RKO (cell line): Measurements from ENCODE around the gene ATP5PD.

Experiments
- DNase-seq: peaks from one replicate; pipeline ENCODE4 v3.0.0-alpha.2; 2016; ENCODE audit warnings: low spot score

ATP5PD gene

DNA sequence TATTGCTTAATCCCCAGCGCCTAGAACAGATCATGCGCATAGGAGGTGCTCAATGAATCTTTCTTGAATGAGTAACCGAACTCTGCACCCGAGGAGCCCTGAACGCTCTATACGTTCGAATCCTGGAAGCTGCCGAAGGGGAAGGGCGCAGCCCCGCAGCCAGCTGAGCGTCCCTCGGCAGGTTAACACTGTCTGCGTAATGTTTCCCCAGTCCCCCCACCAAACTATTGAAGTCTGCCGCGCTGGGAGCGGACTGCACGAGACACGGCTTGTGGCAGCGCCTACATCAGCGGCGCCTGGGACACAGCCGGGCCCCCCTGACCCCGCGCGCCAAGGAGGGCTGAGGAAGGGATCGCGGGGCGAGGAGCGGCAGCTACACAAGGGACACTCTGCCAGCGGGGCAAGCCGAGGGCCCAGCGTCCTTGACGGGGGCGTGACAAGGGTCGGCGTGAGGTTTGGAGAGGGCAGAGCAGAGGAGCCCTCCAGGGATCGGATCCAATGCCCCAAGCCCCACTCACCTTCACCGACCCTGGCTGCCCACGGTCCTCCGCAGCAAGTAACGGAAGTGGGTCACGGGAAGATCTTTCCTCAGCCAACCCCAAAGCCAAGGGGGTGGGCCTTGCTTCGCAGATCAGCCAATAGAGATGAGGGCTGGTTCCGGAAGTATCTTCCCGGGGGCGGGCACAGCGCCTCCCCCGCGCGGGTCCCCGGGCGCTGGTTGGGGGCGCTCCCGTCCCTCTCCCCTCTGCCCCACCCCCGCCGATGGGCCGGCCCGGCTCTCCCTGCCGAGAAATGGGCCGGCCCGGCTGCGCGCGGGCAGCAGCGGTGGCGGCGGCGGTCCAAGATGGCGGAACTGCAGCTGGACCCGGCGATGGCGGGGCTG lies at the start of gene ATP5PD, which contains the start of gene KCTD2:
Gene ATP5PD, minus strand, starts transcription at position 563 of the 883 bp plus-strand sequence. CDS start 4,319 bp downstream, outside the sequence.
Gene KCTD2, plus strand, starts transcription at position 819 of the 883 bp plus-strand sequence. Its CDS starts 26 bp downstream, at position 845.
- DNase-seq, result peak; percentile 96

DNA sequence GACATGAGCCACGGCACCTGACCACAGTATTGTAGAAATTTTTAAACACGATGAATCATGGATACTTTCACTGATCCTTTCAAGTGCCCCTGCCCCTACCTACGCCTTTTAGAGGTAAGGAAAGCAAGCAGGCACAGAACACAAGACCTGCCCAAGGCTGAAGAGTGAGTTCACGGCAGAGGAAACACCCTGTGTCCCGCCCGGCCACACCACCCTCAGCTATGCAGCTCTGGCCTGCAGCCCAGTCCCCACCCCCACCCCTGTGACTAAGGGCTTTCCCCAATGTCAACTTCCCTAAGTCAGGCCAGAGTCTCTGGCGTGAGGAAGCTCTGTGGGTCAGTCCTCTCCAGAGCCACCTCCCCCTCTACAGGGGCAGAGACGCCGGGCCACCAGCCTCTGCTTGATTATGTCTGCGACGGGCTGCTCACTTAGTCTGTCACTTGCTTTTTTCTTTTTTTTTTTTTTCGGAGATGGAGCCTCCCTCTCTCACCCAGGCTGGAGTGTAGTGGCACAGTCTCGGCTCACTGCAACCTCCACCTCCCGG lies 49.4 kb upstream of the ATP5PD start:
- DNase-seq, result peak; percentile 38

DNA sequence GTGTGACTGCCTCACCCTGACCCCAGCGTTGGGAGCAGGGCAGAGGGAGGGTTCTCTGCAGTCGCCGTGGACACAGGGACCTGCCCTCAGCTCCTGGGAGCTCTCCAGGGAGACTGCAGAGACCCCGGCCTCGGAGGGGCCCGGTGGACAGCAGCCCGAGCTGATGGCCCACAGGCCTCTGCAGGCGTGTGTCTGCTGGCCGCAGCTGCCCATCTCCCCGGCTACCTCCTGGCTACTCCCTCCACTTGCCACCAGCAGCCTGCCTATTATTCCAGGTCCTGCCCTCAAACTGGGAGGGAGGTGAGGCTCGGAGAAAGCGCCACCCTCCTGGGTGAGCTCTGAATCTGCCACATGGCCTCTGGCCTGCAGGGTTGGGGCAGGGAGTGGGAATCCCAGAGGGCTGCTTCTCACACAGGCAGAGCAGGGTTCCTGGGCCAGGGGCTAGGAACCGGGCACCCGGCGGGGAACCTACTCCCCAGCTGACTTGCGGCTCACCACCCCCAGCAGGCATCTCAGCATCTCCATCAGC lies 48.2 kb upstream of the ATP5PD start:
- DNase-seq, result no peak

DNA sequence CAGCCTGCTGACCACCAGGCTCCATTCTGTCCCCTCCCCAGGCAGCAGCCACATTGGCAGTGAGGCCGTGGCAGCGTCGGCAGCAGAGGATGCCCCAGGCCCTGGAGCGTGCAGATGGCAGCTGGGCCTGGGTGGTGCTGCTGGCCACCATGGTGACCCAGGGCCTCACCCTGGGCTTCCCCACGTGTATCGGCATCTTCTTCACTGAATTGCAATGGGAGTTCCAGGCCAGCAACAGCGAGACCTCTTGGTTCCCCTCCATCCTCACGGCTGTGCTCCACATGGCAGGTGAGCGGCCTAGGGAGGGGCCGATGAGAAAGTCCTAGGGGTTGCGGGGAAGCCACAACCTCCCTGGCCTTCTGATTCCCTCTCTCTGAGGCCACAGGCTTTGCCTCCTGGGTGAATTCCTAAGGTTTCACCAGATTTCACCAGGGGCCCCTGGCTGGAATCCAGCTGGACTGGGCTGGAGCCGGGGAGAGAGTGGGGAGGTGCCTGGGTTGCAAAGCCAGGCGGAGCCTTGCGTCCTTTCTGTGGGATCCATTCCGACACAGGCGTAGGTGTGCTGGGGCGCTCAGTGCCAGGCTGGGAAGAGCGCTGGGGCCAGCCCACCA lies 46.9 kb upstream of the ATP5PD start:
- DNase-seq, result no peak

DNA sequence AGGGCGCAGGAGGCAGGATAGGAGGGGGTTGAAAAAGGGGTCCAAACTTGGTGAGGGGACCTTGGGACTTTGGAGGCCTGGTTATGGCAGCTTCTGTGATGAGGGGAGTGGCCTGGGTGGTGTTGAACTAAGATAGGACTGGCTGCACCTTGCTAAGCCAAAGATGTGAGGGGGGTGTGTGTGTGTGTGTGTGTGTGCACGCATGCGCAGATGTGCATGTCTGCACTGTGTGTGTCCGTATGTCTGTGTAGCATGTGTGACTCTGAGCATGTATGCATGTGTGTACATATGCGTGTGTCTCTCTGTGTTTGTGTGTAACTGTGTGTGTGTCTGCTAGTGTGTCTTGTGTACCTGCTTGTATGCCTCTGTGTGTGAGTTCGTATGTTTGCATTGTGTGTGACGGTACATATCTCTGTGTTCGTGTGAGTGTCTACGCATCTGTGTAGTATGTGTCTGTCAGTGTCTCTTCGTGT lies 45.1 kb upstream of the ATP5PD start:
- DNase-seq, result no peak

DNA sequence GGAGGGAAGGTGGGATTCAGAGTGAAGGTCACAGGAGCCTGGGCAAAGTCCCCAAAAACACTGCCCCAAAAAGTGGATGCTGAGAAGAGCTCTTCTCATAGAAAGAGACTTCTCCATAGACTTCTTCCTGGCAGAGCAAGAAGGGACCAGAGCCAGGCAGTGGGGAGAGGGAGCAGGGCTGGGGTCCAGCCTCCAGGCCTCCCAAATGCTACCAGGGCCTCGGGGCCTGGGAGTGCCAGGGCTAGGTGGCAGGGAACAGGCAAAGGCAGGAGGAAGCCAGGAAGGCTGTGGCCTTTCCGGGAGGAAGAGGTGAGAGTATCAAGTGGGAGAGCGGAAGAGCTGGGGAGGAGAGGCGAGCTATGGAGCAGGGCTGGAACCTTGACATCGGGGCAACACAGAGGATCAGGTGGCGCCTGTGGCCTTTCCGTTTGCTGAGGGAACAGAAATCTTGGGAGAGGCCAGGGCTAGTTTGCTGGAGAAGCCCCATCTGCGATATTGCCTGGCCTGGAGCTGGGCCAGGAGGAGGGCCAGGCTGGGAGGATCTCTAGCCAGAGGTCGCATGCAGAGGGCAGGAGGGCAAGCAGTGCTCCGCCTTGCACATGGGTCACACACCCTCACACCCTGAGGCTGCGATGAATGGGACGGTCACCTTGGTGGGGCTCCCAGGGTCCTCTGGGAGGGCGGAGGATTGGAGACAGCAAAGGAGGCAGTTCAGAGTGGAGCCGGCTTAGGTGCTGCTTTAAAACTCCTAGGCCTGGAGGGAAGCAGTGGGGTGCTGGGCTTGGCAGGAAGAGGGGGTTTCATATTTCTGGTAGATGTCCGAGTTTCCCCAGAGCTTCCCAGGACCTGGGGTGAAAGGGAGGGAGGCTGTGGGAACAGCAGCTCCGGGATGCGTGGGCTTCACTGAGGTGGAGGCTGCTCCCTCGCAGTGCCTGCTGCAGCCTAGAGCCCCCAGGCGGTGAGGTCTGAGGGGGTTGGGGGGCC lies 44.4 kb upstream of the ATP5PD start:
- DNase-seq, result no peak

DNA sequence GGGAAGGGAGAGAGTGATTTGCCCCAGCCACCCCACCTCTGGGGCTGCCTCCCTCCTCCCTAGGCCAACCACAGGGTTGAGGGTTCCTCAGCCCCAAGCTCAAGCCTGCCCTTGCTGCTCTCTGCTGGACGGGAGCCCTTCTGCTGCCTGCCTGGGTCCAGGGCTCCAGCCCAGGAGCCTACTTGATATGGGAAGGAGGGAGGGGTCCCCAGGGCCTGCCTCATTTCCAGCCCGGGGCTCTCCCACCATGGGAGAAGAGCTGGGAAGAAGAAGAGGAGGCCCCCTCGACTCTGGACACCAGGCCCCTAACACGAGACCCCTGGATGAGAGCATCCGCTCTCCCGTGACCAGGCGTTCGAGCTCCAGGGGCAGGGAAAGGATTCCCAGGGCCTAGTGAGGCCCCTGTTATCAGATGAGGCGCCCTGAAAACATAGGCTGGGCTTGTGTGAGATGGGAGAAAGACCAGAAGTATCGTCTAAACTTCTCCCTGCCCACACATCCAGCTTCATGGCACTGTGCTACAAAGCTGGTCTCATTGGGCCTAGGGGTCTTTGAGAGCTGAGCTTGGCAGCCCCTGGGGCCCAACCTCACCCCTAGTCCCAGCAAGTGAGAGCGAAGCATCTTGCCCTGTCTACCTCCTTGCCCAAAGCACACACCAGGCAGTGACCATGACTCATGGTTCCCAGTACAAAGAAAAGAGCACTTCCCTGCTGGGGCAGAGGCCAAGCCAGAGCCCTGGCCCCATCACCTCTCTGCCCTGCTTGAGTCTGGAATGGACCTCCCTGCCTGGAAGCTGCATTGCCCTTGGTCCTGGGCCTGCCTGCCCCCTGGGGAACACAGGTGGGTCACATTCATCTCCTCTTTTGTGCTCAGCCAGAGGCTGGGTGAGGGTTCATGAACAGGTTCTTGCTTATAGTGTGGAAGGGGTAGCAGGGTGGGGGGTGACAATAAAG lies 42.0 kb upstream of the ATP5PD start:
- DNase-seq, result peak; percentile 79

DNA sequence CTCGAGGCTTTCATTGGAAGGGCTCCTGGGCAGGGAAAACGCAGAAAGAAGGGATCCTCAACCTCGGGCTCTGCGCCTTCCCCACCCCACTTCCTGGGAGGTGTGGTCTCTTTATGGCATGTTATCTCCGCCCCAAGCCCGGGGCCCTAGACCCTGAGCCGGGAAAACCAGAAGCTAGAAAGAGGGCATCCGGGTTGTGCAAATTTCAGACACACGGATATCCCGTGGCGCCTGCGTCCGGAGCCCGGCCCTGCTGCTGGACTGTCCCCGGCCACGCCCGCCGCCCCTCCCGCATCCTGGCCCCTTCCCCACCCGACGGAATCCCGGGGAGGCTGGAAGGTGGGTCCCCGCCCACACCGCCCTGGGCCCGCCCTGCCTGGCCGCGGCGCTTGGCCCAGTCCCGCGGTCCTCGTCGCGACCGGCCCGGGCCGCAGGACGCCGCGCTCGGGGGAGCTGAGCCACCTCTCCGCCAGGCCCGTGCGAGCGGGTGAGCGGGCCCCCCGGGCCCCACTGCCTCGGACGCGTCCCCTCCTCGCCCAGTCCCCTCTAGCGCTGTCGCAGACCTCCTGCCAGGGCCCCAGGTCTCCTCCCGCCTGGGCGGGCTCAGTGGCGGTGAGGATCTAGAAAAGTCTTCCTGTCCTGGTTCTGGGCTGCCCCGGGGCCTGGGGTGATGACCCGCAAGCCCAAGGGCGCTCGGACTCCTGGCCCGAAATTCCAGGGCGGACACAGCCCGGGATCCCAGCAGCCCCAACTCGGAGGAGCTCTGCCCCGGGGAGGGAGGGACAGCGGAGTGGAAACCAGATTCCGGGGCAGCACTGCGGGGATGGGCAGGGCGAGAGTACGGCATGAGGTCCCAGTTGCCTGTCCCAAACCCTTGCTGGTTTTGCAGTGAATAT lies 41.0 kb upstream of the ATP5PD start, which contains the start of gene SLC16A5:
Gene SLC16A5, plus strand, starts transcription at position 397 of the 896 bp plus-strand sequence. CDS start 5,683 bp downstream, outside the sequence.
- peak; percentile 89 for DNase-seq

DNA sequence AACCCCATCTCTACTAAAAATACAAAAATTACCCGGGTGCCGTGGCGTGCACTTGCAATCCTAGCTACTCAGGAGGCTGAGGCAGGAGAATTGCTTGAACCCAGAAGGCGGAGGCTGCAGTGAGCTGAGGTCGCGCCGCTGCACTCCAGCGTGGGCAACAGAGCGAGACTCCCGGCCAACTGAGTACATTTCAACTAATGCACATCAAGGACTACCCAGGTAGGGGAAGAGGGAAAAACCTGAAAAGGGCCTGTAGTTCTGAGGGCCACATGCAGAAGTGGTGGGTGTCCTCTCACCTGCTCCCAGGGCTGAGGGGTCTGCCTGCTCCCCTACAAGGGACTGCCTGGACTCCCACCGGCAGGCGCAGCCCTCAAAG lies 40.4 kb upstream of the ATP5PD start:
- DNase-seq, result no peak

DNA sequence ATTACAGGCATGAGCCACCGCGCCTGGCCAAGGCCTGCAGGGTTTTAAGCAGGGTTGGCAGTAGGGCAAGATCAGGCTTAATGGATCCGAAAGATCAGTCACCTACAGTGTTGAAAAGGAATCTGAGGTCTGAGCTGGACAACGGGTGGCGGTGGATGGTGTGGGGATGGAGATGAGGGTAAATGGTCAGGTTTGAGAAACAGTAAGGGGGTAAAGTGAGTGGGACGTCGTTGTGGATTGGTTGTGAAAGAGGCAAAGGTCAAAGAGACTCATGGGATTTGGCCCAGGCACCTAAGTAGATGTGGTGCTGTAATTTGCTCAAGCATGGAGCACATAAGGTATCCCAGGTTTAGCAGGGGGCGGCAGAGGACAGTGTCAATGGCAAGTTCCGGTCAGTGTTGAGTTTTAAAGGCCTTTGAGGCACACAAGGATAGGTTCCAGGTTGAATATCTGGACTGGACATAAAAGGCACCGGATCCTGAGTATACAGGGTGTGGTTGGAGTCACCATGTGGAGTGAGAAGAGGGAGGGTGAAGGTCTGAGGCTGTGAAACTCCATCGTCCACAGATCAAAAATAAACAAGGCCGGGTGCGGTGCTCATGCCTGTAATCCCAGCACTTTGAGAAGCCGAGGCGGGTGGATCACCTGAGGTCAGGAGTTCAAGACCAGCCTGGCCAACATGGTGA lies 39.9 kb upstream of the ATP5PD start:
- DNase-seq, result no peak

DNA sequence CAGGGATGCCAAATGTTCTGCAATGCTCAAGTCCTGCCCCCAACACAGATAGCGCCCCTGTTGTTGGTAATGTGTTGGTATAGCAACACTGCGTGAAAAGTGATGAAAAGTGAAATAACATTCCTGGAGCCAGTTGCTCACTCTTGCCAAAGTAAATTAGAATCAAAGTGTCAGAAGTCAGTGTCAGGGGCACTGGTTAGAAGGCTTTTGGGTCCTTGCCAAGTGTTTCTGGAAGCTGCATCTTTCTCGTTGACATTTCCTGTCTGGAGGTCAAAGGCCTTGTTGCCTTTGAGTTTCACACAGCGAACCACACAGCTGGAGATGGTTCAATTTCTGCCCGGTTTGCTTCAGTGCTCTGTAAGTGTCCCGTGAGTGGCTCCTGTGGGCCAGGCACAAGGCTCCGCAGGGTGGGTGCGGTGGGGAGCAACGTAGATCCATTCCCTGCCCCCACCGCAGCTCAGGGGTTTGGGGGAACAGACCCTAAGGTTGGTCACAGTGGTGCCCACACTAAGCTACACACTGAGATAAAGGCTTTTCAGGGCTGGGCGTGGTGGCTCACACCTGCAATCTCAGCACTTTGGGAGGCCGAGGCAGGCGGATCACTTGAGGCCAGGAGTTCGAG lies 37.4 kb upstream of the ATP5PD start:
- DNase-seq, result no peak

DNA sequence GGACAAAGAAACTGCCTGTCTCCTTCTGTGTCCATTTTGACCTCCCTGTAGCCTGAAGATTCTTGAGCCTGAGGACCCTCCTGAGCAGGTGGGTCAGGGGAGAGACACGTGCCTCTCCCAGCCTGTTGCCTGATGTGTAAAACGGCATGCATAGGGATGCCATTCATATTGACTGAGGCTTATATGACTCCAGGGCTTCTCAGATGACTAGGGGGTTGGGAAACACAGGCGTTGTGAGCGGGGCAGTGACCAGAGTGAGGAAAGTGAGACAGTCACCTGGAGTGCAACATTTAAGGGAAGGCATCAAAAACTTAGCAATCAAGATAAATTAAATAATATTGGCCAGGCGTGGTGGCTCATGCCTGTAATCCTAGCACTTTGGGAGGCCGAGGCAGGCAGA lies 35.9 kb upstream of the ATP5PD start:
- DNase-seq, result no peak

DNA sequence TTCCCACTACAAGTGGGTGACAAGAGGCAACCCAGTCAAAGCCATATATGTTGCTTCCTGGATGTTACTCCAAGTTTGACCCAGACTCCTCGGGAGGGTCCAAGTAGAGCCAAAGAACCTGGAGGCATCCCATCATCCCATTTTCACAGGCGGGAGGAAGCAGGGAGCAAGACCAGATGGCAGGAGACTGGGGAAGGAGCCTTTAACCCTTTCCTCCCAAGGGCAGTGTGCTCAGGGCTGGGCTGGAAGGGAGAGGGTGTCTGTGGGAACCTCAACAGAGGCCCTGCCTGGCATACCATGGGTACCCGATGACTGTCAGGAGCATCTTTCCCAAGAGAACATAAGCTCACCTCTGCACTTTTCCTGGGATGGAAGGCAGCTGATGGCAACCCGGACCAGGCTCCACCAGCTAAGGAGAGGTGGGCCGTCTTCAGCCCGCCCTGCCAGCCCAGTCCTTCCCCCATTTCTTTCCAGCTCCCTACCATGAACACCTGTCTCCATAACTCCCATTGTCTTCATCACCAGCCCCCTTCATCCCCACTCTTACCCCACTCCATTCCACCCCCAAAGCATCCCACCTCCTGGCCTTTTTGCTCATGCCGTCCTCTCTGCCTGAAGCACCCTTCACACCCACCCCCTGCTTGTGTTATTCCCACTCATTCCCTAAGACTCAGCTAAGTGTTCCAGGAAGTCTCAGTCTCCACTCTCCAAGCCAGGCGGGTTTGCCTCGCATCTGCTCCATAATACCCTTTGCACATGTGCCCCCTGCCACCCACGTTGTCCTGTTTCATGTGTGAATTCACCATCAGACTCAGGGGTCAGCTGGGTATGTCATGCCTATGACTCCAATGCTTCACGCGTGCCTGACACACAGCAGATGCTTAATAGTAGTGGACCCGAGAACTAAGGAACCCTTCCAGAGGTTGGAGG lies 35.1 kb upstream of the ATP5PD start:
- no peak for DNase-seq

DNA sequence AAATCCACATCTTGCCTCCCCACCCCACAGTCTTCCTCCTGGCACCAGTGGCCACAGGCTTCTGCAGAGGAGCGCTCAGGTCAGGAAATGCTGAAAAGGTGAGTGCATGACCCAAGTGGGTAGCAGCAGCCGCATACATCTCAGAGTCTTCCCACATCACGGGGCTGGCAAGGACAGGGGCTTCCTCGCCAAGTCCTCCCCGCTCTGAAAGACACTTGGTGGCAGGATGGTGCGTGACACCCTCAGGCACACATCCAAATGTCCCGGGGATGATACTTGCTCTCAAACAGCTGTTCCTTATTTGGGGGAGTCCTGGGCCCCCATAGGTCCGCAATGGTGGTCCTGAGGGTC lies 32.2 kb upstream of the ATP5PD start:
- DNase-seq, result no peak

DNA sequence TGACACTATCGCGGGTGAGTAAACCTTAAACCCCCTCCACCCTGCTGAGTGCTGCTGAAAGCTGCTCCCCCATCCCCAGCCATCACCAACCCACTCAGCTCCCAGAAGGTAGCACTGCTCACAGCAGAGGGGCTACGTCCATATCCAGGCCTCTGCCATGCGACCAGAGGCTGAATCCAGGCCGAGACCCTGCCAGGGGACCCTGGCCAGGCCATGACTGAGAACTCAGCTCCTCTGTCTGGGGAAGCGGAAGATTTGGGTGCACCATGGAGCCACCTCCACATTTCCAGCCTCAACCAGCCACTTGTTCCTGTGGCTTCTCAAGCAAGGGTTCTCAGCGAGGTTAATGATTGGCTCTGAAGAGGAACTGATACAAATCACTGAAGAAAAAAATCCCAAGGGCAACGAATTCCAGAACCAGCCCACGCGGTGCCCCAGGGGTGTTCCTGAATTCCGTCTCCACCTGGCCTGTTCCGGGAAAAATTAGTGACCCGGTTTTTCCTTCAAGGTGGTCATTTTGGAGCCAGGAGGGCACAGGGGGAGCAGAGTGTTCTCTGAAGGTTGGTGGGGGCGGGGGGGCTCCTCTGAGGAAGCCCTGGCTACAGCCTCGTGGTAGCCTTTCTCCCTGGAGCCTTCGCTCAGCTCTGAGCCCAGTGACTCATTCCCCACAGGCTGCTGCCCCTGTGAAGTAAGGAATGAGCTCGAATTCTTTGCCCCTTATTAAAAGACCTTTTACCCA lies 31.7 kb upstream of the ATP5PD start:
- DNase-seq, result no peak
